GM21515 (cell line): ENCODE data around the gene PDZD2.
"Not testable (repeated sequence)": the region's sequence is repeated elsewhere in the genome, so short reads cannot be mapped to it uniquely, and the experiment has no call there.

Source experiments
- ATAC-seq: cut with Tn5 transposase; IDR thresholded peaks from one replicate; pipeline ENCODE4 v1.9.1; 2021; ENCODE audit not compliant: unreplicated experiment

Gene PDZD2

GRCh38 chr5:31767335-31768031 is 128.6 kb downstream of the PDZD2 start:
- ATAC-seq = peak; percentile 45

- ATAC-seq = no peak
Observed at GRCh38 chr5:31768046-31768445, 129.1 kb downstream of the PDZD2 start.

DNA sequence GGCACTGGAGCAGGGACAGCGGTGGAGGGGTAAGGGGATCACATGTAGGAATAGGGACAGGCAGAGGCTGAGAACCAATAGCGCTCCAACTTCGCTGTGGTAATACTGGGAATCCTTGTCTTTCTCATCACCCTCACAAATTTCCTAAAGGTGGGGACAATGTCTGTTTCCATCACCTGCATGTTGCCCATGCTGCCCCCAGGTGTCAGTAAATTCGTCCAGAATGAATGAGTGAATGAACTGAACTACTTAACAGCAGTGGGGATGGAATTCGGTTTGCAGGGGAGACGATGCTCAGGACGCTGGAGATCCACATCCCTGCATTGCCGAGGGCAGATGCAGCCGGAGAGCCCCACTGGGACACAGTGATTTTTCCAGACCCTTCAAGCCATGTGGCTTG is 129.9 kb downstream of the PDZD2 start:
- ATAC-seq = no peak

- ATAC-seq = no peak
Observed at GRCh38 chr5:31769530-31769929, 130.6 kb downstream of the PDZD2 start.

DNA sequence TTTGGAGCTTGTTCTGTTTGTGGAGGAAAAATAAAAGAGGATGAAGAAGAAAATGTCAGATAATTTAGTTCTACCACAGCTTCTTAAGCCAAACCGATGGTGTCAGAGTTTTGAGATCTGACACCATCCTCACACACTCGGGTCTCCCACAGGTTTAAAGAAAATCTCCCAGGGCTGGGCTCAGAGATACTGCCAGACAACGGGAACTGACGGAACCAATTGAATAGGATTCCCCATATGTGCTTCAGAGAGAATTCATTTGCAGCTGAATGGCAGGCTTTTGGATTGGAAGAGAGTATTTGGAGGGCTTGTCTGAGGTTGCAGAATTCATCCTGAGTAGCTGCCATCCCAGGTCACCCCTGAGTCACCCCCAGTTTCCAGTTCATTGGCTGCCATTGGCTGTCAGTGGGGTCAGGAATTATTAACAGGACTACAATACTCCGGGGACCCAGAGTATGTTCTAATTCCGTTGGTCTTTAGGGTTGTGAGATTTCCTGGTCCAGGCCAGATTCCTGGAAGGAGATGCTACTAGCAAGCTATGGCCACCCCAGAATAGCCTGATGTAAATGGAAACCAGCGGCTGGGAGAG is 131.3 kb downstream of the PDZD2 start:
- ATAC-seq = no peak

- peak; percentile 83 for ATAC-seq
Observed at GRCh38 chr5:31770998-31771397, 132.1 kb downstream of the PDZD2 start.

GRCh38 chr5:31771500-31771899 is 132.6 kb downstream of the PDZD2 start:
- peak; percentile 11 for ATAC-seq

DNA sequence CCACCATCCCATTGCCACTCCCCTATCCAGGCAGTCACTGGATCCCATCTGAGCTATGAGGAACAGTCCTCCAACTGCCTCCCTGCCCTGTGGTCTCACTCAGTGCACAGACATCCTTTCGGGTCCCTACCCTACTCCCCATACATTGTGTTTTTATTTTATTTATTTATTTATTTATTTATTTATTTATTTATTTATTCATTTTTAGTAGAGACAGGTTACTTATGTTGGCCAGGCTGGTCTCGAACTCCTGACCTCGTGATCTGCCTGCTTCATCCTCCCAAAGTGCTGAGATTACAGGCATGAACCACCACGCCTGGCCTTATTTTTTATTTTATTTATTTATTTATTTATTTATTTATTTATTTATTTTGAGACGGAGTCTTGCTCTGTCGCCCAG is 137.4 kb downstream of the PDZD2 start:
- not testable (repeated sequence) for ATAC-seq

DNA sequence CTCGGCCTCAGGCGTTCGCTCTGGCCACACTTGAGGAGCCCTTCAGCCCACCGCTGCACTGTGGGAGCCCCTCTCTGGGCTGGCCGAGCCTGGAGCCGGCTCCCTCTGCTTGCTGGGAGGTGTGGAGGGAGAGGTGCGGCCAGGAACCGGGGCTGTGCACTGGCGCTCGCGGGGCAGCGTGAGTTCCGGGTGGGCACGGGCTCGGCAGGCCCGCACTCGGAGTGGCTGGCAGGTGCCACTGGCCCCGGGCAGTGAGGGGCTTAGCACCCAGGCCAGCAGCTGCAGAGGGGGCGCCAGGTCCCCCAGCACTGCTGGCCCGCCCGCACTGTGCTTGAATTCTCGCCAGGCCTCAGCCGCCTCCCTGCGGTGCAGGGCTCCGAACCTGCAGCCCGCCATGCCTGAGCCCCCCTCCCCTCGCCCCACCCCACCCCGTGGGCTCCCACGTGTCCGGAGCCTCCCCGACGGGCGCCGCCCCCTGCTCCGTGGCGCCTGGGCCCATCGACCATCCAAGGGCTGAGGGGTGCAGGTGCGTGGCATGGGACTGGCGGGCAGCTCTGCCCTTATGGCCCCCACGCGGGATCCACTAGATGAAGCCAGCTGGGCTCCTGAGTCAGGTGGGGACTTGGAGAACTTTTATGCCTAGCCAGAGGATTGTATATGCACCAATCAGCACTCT is 138.2 kb downstream of the PDZD2 start:
- ATAC-seq = no peak

- ATAC-seq = no peak
Observed at GRCh38 chr5:31781772-31782171, 142.8 kb downstream of the PDZD2 start.

DNA sequence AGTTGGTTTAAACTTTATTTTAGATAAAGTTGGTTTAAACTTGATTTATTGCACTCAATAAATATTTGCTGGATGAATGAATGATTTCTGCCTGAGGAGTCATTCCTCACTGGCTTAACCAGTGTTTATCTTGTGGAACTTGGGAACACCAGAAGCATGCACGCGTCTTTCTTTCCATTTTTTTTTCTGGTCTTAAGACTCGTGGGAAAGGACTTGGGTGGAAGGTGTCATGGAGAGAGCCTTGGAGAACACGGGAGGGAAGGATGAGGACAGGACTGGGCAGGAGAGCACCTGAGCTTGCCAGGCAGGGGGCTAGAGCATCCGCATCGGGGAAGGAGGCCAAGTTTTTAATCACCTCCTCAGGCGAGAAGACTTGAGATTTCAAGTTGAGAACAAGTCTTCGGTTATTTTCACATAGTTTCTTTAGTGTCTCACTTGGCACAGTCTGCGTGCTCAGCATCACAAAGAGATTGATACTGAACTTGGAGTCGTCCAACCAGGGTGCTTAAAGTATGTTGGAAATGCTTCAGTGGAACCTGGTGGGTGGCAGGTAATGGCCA is 144.2 kb downstream of the PDZD2 start:
- no peak for ATAC-seq

DNA sequence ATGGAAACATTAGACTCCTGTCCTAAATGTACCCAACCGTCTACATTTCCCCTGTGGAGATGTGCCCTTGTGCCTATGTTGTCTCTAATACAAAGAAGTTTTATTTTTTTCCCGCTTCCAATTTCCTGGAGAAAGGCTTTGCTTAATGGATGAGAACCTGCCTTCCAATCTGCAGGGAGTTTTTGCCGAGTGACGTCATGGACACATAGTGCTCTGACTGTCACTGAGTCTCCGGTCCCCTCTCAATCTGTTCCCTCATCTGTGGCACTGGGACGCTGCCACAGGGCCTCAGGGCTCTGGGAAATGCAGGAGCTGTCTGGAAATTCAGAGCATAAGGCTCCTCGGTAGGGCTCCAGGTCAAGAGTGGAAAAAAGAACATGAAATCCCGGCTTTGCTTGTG is 144.8 kb downstream of the PDZD2 start:
- no peak for ATAC-seq

- ATAC-seq = no peak
Observed at GRCh38 chr5:31786090-31786631, 147.2 kb downstream of the PDZD2 start.

GRCh38 chr5:31794009-31794408 is 155.1 kb downstream of the PDZD2 start:
- ATAC-seq = no peak

- no peak for ATAC-seq
Observed at GRCh38 chr5:31798168-31798567, 159.2 kb downstream of the PDZD2 start.

- ATAC-seq = no peak
Observed at GRCh38 chr5:31800351-31800750, 161.4 kb downstream of the PDZD2 start.

GRCh38 chr5:31805785-31806400 is 167.0 kb downstream of the PDZD2 start:
- no peak for ATAC-seq

GRCh38 chr5:31806561-31806960 is 167.6 kb downstream of the PDZD2 start:
- ATAC-seq = no peak

- no peak for ATAC-seq
Observed at GRCh38 chr5:31807789-31808540, 169.0 kb downstream of the PDZD2 start.

- ATAC-seq = no peak
Observed at GRCh38 chr5:31809050-31809870, 170.3 kb downstream of the PDZD2 start.
